Activated T-helper 9 cell treated with anti-CD3 and anti-CD28 coated beads, Interleukin-2, amount 50 U/mL, for 16 hours (primary cell): ENCODE measurements around the gene PRKCB.

Source experiments
- DNase-seq: peaks from one replicate; pipeline ENCODE4 v3.0.0-alpha.2; 2020; ENCODE audit warnings: low read depth

Gene PRKCB

DNA sequence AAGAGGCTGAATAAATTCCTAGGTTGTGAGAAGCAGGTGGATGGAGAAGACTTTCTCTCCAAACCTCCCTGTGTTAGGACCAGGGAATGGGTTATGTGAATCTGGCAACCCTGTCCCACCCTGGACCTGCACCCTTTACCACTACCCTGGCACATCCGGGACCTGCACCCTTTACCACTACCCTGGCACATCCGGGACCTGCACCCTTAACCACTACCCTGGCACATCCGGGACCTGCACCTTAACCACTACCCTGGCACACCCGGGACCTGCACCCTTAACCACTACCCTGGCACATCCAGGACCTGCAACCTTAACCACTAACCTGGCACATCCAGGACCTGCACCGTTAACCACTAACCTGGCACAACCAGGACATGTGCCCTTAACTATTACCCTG, 213.3 kb downstream of the PRKCB start:
- no peak for DNase-seq

DNA sequence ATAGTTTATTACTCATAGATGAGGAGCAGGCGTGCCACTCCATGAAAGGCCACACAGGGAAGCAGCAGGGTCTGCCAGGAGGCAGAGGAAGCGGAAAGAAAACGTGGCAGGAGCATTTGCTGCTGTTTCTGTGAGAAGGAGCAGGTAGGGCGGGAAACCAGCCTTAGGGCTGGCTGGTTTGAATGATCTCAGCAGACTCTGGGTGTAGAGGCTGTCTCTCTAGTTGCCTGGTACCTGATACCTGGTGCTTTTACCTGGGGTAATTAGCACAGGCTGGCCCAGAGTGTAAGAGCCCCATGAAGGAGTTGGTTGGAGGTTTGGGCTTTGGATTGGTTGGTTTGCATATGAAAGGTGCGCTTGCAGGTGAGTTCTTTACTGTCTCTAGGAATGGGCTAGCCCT, 215.3 kb downstream of the PRKCB start:
- no peak for DNase-seq

DNA sequence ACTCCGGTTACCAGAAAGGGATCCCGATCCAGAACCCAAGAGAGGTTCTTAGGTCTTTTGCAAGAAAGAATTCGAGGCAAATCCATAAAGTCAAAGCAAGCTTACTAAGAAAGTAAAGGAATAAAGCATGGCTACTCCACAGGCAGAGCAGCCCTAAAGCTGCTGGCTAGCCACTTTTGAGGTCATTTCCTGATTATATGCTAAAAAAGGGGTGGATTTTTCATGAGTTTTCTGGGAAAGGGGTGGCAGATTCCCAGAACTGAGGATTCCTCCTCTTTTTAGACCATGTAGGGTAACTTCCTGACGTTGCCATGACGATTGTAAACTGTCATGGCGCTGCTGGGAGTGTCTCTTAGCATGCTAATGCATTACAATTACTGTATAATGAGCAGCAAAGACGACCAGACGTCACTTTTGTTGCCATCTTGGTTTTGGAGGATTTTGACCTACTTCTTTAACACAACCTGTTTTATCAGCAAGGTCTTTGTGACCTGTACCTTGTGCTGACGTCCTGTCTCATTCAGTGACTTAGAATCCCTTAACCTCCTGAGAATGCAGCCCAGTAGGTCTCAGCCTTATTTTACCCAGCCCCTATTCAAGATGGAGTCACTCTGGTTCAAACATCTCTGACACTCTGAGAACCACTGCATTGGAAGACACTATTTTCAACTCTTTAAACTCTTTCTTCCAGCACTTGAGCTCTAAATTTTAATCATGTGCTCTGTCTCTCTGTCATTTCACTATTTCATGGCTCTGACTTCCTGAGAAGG, 216.7 kb downstream of the PRKCB start:
- no peak for DNase-seq

DNA sequence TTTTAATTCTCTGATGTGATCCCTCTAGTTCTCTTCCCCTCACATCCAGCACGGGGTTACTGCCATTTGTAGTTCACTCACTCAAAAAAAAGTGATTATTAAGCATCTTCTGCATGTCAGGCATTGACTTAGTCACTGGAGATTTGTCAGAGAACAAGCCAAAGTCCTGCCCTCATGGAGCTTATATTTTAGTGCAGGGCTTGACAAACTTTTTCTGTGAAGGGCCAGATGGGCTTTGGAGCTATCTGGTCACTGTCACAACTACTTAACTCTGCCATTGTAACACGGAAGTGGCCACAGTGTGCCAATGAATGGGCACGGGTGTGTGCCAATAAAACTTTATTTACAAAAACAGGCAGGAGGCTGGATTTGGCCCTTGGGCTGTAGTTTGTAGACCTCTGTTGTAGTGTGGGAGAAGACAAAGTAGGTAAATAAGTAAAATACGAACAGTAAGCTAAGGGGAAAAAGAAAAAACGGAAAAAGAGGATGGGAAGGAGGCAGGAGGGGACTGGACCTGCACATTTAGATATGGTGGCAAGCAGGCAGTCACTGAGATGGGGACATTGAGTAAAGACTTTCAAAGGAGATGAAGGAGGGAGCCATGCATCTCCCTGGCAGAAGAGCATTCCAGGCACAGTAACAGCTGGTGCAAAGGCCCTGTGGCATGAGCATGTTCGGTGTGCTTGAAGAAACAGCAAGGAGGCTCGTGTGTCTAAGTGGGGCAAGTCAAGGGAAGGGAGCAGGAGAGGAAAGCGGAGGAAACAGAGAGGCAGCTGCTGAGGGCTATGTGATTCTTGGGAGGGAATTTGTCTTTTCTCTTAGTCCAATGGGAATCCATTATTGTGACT, 217.5 kb downstream of the PRKCB start:
- no peak for DNase-seq

DNA sequence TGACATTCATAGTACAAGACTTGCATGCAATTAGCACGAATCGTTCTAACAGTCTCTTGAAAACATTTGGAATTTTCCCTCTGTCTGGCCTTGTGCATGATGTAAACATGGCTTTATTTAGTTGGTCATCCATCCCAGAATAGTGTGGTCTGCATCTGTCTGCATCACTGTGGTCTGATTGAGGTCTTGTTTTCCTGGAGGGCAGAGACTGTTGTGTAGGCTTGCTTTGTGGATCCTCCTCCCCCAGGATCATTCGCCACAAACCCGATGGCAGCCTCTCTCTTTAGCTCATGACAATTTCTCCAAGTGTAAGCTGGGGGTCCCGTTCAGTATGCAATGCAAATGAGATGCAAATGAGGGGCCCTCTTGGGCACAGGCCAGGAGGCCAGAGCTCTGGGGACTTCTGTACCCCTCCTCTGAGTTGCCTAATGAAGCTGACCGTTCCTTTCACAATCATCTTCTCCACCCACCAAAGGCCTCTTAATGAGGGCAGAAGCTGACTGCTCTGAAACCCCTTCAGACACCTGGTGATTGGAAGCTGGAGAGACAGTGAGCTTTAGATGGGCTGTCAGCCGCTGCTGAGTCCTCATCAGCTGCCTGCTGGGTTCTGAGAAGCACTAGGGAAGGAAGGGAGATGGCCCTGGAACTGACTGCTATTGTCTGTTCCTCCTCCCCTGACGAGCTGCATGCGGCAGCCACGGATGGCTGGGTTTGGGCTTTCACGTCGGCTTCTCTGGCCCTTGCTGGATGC, 219.1 kb downstream of the PRKCB start:
- DNase-seq: no peak

DNA sequence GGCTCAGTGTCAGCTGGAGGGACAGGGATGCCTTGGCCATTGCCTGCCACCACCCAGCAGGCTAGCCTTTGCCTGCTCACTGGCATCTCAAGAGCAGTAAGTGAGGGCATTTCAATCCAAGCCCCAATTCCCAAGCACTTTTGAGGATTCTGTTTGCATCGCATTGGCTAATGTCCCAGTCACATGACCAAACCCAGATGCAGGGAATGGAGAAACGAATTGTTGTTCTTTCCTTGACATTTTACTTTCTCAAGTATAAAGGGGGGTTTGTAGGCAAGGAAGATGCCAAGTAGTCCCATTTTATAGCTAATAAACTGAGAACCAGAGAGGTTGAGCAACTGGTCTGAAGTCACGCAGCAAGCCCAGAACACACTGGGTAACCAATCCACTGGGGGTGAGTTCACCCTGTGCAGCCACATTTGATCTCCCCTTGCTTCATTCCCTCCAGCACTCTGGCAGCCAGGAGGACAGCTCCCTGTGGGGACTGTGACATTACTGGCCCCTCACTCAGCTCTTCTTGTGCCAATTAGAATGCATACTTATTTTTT, 226.6 kb downstream of the PRKCB start:
- DNase-seq: no peak

DNA sequence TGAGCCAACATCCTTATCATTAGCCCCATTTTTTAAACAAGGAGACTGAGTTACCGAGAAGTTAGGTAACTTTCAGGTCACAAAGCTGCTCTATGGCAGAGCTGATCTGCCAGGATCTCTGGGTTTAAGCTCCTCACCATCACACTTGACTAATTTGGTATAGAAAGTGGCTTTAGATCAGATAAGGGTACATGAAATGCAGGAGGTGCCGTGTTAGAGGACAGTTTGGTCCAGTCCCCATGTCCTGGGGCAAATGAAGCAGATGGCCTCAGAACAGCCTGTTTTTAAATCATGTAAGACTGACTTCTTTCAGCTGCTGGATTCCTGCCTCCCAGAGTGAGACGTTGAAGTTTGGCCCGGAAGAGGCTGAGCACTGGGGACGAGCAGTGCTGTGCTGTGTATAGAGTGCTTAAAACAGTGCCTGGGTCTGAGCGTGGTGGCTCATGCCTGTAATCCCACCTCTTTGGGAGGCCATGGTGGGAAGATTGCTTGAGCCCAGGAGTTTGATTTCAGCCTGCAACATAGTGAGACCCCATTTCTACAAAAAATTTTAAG, 233.3 kb downstream of the PRKCB start:
- no peak for DNase-seq

DNA sequence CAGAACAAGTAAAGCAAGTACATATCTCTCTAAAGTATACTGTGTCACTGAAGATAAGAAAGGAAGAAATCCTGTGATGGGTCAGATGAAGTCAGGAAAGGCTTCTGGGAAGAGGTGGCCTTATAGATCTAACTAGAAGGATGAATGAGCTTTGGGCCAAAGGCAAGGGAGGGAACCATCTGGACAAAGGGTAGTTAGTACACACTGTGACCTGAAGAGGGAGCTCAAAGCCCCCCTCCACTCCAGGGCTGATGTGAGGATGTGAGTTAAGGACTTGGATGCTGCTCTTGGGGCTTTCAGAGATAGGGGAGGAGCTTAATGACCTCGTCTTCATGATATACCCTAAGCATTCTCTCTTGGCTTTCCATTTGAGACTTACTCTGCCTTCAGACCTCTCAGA, 235.1 kb downstream of the PRKCB start:
- no peak for DNase-seq

DNA sequence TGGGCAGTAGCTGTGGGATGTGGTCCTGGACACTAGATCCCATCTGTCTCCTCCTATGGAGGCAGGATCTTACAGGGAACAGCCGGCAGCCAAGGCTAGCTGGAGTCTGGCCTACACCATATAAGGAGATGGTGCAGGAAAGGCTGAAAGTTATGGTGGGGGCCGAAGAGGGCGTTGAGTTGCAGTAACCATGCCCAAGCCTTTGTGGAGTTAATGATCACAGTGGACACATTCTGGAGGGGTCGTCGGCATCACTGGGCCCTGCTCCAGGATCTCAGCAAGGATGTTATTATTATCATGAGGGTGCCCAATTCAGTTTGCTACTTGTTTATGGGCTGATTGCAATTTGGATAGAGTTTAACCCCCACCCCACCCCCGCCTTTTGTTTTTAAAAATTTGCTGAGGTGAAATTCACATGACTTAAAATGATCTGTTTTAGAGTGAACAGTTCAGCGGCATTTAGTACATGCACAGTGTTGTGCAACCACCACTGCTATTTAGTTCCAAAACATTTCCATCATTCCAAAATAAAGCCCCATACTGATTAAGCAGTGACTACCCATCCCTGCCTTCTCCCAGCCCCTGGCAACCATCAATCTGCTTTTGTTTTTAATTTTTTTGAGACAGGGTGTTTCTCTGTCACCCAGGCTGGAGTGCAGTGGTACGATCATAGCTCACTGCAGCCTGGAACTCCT, 236.0 kb downstream of the PRKCB start:
- no peak for DNase-seq

DNA sequence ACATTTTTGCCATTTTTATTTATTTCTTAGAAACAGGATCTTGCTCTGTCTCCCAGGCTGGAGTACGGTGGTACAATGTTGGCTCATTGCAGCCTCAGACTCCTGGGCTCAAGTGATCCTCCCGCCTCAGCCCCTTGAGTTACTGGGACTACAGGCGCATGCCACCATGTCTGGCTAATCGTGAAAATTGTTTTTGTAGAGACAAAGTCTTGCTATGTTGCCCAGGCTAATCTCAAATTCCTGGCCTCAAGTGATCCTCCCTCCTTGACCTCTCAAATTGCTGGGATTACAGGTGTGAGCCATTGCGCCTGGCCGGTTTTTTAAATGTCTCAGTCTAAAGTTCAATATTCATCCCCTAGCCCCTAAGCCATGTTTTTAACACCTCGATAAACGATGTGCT, 237.5 kb downstream of the PRKCB start:
- no peak for DNase-seq

DNA sequence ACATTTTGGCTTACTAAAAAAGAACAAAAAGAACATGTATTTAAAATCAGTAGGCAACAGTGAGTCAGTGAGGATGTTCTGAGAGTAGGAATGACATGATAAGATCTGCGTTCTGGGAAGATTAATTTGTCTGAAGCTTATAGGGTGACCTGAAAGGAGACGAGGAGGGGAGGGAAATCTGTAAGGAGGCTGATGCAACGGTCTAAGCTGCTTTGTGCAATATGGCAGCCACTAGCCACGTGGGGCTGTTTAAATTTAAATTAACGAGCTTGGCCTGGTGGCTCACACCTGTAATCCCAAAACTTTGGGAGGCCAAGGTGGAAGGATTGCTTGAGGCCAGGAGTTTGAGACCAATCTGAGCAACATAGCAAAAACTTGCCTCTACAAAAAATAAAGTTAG, 238.8 kb downstream of the PRKCB start:
- DNase-seq: no peak

DNA sequence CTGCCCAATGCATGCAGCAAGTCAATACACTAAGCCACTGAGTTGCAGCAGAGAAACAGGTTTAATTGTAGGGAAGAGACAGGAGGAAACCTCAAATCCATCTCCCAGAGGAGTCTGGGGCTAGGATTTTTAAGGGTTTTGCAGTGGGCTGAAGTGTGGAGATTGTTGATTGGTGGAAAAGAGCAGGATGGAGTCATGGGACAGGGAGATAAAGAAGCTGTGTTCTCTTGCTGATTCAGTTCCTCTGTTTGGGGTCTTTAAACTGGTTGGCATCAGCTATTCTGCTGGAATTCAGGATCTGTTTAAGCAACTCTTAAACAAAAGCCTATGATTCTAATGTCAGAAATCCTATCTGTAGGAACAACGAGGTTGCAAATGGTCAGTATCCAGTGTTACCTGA, 239.5 kb downstream of the PRKCB start:
- no peak for DNase-seq

DNA sequence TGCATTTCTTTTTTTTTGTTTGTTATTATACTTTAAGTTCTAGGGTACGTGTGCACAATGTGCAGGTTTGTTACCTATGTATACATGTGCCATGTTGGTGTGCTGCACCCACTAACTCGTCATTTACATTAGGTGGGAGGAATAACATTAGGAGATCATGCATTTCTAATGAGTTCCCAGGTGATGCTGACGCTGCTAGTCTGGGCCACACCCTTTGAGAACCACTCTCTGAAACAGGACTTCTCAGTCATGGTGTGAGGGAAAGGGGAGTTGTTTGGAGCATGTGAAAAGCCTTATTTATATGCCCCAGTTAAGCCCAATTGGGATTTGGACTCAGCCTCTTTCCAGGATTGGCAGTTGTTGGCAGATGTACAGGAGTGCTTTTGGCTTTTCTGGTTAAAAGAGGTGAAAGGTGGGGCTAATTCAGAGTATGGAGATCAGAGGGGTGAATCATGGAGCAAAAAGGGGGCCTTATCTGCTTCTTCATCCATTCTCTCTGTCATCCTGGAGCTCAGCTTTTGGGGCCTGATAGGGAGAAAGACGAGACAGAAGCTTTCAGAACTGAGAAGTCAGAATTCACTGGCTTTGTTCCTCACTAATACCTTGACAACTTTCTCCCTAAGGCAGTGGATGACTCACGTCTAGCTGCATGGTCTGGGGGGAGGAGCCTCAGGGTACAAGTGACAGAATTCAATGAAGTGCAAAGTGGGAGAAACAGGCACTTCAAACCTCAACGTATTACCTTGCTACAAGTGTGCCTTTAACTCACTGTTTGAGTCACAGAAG, 240.3 kb downstream of the PRKCB start:
- no peak for DNase-seq

DNA sequence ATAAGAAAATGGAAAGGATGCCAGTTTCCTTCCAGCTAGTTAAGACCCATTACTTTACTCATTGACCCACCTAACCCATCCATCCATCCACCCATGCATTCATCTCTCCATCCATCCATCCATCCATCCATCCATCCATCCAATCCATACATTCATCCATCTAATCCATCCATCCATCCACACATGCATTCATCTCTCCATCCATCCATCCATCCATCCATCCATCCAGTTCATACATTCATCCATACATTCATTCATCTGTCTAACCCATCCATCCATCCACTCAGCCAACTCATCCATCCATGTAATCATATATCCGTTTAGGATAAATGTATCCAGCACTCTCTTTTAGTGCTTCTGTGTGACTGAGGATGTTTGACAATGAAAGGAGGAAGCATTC, 241.5 kb downstream of the PRKCB start:
- no peak for DNase-seq

DNA sequence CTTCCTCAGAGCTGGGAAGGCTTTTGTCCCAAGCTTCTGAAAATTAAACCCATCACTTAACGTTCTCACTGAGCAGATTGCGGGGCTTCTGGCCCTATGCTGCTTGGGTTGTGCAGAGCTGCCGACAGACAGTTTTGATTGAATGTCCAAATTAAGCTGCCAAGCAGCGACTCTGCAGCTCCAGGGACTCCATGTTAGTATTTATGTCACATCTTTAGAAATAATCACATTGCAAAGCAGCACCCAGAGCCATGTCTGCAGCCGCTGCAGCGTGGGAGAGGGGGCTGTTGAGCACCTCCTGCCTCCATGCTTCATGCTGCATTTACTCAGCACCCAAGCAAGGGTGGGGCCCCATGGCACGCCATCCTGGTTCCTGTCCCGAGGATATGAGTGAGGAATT, 242.2 kb downstream of the PRKCB start:
- no peak for DNase-seq

DNA sequence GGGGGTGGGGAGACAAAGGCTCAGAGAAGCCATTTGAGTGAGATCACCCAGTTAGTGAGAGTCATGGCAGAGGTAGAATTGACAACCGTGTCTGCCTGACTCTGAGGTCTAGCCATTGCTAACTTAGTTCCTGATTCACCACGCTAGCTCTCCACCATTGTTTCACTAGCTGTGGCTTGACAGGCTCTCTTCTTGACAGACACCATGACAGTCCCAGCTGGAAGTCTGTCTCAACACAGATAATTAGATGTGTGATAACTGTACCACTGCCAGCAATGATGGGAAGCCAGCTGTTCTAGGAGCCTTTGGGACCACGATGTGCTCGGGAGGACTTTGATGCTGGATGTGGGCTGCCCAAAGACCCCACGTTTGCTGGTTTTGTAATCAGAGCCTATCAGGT, 249.9 kb downstream of the PRKCB start:
- no peak for DNase-seq

DNA sequence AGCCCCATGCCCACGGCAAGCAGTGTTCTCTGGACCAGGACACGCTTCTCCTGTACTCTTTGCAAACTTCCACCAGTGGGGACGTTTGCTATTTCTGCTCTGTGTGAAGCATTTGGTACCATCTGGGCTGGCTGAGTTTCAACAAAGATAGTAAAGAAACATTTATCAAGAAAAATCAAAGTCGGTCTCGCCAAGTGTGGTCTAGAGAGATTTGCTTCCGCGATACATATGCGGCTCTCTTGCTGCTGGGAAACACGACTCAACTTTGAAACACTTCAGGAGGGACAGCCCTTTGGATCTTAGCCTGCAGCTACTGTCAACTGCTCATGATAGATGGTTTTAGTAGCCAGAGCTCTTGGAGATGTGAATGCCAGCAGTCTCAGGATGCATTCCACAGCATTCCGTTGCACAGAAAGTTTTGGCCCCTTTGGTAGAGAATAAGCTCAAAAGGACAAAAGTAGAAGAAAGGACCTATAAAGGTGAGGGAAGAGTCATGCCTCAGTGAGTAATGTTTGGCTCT, 252.2 kb downstream of the PRKCB start:
- no peak for DNase-seq

DNA sequence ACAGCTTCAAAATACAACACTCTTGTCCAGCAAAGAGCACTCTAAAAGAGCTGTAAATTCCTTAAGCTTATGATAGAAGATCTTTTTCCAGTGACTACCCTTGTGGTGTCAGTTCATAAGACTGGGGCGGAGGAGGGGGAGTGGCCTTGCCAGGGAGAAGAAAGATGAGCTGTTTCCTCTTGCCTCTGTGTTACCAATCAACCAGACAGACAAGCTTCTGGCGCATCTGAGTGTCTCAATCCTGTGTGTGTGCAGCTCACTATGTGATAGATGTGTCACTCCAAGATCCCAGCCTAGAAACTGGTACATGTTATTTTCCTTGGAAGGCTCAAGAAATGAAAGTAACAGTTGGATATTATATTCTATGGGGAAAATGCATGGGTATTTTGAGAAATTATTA, 253.0 kb downstream of the PRKCB start:
- DNase-seq: no peak

DNA sequence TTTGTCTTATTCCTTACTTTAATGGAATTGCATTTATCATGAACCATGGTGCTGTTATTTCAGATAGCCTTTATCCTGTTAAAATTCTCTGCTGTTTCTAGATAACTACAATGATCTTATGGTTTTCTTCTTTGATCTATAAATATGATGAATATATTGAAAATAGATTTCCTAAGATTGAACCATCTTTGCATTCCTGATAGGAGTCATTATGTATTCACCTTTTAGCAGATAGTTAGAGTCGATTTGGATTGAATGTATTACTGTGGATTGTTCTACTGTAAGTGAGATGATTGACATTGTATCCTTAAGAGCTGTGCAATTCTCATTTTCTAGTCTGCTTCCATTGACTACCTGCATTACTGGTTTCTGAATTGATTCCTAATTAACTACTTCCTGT, 255.3 kb downstream of the PRKCB start:
- no peak for DNase-seq

DNA sequence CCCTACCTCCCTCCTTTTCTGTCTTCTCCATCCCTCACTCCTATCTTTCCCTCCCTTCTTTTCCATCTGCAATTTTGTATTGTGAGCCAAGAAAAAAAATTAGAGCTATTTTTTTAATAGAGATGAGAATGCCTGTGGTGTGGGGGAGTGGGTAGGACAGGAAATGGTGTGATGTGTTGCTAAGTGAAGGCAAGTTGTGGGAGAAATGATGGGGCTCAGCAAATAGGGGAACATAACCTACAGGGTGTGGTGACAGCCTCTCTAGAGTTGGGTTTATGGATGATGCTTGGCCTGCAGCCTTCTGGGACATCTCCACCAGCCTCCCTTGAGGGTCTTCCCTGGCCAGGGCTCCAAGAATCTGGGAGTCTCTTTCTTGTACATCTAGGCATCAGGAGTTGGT, 257.3 kb downstream of the PRKCB start:
- DNase-seq: no peak

DNA sequence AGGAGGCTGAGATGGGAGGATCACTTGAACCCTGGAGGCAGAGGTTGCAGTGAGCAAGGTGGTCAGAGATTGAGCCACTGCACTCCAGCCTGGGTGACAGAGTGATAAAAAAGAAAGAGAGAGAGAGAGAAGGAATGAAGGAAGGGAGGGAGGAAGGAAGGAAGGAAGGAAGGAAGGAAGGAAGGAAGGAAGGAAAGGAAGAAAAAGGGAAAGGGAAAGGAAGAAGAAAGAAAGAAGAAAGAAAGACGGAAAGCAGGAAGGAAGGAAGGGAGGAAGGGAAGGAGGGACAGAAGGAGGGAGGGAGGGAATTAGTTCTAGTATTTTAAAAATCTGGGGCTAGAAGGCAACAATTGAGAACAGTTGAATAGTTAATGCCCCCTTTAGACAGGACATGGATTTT, 258.9 kb downstream of the PRKCB start:
- DNase-seq: no peak
